NCI-H2107 treated with DMSO at 0.1 percent for 48 hours (cell line): ENCODE measurements around the gene SLC16A3.
"Not testable (repeated sequence)": the region's sequence is repeated elsewhere in the genome, so short reads cannot be mapped to it uniquely, and the experiment has no call there.

Experiments
- DNase-seq: peaks from one replicate; lab custom pipeline; 2025; ENCODE audit not compliant: unreplicated experiment; lab: John Stamatoyannopoulos, UW

The SLC16A3 gene

DNA sequence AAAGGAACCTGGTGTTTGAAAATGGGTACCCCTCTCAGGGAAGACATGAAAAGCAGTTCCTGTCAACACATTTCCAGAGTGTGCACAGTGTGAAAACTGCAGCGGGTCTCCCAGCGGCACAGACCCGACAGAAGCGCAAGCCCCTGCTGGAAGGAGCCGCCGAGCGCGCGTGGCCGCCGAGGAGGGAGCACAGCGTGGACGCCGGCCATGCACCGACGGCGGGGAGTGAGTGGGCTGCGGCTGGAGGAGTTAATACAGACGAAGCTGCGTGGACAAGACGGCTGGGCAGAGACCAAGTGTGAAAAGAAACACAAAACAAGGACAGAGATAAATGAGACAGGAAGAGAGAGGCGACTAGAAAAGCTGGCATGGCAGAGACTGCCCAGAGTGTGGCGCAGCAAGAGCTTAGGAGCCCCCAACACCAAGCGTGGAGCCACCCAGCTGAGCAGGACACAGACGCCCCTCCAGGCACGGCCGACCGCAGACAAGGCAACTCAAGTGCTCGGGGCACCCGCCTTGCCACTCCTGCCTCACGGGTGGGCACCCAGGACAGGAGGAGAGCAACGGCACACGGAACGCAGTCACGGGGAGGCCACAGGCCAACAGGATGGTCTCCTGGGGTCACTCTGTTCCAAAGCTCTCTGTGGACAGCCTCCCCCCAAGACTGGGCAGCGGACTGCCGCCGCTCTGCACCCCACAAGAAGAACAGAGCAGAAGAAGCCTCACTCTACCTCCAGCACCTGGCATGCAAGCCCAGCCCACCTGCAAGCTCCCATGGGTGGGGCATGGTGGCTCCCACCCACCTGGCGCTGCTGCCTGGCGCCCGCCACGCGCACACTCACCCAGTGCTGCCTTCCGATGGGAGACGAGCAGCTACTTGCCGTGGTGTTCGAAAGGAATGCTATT lies 16.5 kb downstream of the SLC16A3 start:
- no peak for DNase-seq

DNA sequence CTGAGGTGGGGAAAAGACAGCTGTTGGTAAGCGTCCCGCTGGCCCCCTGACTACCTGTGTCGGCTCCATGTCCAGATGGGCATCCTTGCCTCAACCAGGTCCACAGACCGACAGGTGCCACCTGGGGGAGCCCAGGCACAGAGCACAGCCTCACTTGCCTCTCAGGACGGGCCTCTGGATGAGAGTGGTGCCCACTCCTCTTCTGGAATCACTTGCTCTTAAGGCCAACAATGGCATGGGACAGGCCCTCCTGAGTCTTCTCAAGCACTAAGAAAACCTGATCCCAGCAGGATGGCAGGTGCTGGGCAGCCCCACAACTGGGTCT lies 17.2 kb downstream of the SLC16A3 start:
- no peak for DNase-seq

DNA sequence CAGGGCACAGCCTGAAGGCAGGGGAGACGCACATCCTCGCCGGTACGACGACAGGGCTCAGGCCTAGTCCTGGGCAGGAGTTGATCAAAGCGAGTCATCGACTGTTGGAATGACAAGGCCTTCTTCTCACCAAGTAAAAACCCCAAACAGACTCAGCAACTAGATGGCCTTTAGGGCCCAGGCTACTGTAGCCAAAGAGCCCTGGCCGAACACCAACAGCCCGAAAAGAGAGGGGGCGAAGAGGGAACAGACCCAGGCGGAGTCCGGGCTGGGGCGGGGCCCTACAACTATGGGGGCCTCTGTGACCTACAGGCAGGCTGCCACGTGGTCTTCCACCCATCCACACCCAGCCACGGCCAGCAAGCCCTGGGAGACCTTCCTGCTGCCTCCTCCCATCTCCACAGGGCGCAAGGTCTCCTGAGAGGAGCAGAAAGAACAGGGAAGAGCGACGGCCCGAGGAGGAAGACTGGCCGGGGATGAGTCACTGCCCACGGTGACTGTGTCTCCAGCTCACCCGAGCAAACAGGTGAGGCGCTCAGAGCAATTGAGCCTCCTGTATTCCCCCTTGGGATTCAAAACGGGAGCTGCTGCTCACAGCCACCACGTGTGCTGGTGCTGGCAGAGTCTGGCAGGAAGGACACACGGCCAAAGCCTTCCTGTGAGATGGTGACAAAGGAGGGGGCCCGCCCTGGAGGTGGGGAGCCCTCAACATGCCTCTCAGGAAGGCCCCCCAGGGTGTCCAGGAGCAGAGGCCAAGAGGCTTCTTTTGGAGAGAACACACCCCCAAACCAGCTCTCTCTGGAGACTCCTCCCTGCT lies 17.7 kb downstream of the SLC16A3 start:
- peak; percentile 76 for DNase-seq

DNA sequence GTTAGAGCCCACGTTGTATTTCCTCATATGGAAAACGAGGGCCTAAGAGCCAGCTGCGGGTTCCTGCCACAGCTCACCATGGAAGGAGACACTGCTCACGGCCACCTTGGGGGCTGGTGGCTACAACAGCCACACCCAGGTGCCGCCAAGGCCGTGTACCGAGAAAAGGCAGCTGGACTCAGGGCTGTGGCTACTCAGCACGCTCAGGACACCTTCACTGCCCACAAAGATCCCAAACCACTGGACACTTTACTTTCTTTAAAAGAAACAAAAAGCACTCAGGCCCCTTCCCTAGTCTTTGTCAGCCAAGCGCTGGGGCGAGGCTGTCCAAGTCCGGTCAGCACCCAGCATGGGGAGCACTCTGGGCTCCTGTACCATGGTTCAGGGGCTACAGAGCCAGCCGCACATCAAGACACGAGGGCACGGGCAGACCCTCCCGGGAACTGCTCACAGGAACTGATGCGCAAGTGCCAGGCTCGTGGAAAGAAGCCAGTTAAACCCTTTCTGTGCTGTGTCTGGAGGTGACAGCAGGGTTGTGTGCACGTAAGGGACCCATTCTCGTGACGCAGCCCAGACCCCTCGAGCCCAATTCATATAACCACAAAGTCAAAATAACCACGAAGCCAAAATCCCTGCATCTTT lies 18.5 kb downstream of the SLC16A3 start:
- no peak for DNase-seq

DNA sequence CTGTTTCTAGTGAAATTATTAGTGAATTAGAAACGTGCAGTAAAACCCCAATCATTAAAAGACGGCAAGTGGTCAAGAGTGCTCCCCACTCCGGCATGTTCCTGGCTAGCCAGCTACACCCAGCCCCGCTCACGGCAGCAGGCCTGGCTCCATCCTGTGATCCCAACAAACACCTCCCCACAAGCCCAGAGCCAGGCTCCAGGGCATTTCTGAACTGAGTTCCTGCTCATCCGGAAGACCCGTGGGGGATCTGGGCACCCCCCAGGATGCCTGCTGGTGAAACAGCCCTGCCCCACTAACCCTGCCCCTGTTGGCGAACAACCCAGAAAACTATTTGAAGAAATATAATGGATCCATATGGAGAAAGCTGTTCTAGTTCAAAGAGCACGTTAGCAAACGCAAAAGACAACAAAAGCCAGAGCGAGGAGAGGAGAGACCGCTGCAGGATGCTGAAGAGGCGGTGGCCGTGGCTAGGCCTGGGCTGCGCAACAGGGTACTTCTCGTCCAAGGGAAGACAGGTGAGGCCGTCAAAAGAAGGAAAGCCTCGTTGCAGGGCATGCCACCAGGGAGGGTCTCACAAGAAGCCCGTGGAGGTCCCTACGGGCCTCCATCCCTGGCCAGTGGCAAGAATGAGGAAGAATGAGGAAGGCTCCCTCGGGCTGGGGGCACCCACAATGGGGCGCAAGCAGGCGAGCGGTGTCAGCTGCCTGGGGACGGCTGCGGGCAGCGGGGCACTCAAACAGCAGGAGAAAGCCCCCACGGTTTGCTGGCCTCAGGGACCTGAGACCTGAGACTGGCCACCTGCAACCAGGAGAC lies 19.2 kb downstream of the SLC16A3 start:
- no peak for DNase-seq

DNA sequence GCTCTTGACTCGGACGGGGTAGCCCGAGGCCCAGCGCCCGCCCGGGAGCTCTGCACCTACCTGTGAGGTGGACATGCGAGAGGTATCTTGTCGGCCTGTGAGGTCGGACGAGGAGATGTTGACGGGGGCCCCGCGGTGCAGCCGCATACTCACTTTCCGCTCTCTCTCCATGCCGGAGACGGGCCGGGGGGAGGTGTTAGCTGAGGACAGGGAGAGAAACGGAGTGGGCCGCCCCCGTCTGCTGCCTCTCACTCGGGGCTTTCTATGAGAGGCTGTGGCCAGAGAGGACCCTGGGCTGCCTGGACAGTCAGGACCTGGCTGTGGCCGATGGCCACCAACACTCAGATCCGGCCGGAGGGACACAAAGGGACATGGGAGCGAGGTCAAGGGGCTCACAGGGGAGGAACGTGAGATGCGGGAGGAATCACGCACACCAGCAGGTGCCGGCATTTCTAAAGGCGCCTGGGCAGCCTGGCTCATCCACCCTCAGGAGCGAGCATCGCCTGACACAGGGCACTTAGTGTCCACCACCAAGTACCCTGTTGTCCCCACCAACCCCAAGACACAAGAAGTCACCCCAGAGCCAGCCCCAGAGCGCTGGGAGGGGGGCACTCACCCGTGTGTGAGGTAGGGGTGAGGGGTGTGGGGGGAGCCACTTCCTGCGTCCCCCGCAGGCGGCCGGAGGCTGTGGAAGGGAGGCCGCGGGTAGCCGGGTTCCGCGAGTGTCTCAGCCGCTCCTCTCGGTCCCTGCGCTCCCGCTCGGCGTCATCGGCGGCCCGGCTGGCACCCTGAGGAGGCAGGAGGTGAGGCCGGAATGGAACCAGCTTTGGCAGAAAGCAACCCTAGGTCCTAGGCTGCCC lies 20.2 kb downstream of the SLC16A3 start:
- no peak for DNase-seq

DNA sequence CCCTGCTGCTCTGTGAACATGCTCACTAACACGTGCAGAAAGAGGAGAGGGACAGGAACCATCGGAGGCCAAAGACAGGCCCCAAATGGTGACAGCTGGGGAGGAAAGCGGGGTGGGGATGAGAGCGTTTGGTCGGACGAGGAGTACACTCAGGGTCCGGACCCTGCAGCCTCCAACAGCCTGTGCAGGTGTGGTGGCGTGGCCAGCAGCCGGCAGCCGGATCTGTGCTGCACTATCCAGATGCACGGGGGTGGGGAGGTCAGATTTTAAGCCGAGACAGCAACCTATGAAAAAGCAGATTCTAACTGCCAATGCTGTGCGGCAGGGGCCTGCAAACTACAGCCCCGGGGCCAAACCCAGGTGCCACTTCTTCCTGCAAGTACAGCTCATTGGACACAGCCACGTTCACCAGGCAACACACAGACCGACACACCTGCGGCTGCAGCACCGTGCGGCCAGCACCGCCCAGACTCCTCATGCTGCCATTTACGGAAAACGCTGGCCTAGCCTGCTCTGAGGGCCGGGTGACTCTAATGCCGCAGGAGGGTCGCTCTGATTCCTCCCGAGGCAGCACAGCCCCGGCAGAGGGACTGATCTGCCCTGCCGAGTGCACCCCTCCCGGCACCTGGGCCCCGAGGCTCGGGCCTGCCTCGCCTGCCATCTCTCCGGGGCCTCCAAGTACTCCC lies 21.2 kb downstream of the SLC16A3 start:
- no peak for DNase-seq

DNA sequence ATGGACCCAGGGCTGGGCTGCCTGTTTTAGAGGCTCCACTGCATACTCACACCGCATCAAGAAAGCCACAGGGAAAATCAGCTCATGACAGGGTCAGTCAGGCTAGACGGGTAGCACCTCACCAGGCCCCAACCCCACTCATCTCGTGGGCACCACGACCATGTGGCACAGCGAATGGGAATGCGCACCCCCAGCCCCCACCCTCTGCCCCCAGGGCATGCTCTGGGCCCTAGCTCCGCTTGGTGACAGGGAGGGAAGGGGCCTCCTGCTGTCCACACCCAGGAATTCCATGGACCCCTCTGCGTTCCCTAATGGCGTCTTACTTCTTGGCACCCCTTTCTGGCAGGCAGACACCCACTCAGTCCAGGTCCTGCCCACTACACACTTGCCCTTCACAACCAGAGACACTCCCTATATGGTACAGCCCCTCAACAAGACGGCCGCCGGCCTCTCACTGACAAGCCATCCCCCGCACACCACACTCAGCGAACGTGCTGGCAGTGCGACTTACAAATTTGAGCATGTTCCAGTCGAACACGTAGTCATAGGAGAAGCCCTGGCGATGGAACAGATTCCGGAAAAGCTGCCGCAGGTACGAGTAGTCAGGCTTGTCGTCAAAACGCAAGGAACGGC lies 22.1 kb downstream of the SLC16A3 start:
- DNase-seq = no peak

DNA sequence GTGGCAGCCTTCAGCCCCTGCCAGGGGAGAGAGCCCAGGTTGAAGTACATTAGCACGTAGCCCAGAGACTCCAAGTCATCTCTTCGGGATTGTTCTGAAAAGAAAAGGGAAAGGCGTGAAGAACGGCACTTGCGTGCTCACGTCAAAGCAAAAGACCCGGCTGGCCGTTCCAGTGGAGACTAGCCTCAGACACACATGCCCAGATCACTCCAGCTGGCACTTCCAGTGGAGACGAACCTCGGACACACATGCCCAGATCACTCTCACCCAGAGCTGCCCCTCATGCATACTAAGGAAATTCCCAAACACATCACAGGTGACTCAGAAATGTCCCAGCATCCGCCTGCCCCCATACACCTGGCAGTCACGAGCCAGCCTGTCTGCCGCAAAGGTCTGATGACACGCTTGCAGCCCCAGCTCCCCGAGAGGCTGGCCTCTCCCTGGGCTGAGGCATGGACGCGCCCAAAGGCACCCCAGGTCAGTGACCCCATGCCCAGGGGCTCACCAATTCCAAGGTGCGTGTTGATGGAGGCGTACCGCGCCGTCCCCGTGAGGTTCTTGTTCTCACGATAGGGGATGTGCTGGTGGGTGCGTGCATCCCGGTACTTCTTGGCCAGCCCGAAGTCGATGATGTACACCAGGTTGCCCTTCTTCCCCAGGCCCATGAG lies 23.8 kb downstream of the SLC16A3 start:
- DNase-seq = no peak

DNA sequence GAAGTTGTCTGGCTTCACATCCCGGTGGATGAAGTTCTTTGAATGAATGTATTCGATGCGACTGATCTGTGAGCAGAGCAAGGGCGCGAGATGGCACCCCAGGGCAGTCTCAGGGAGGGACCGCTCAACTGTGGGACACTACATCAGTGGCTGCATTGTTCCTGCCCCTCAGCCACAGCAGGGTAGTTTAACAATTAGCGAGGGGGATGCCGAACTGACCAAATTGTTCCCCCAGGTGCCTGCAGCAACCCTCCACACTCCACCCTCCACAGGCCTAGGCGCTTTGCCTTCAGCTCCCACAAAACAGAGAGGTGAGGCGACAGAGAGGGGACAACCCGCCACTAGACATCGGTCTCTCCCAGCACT lies 24.3 kb downstream of the SLC16A3 start:
- DNase-seq = no peak

DNA sequence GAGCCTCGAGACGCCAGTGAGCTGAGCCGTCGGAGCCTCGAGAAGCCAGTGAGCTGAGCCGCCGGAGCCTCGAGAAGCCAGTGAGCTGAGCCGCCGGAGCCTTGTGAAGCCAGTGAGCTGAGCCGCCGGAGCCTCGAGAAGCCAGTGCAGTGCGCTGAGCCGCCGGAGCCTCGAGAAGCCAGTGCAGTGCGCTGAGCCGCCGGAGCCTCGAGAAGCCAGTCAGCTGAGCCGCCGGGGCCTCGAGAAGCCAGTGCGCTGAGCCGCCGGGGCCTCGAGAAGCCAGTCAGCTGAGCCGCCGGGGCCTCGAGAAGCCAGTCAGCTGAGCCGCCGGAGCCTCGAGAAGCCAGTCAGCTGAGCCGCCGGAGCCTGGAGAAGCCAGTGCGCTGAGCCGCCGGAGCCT lies 25.3 kb downstream of the SLC16A3 start:
- DNase-seq = not testable (repeated sequence)

DNA sequence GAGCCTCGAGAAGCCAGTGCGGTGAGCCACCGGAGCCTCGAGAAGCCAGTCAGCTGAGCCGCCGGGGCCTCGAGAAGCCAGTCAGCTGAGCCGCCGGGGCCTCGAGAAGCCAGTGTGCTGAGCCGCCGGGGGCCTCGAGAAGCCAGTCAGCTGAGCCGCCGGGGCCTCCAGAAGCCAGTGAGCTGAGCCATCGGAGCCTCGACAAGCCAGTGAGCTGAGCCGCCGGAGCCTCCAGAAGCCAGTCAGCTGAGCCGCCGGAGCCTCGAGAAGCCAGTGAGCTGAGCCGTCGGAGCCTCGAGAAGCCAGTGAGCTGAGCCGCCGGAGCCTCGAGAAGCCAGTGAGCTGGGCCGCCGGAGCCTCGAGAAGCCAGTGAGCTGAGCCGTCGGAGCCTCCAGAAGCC lies 25.9 kb downstream of the SLC16A3 start:
- DNase-seq = not testable (repeated sequence)

DNA sequence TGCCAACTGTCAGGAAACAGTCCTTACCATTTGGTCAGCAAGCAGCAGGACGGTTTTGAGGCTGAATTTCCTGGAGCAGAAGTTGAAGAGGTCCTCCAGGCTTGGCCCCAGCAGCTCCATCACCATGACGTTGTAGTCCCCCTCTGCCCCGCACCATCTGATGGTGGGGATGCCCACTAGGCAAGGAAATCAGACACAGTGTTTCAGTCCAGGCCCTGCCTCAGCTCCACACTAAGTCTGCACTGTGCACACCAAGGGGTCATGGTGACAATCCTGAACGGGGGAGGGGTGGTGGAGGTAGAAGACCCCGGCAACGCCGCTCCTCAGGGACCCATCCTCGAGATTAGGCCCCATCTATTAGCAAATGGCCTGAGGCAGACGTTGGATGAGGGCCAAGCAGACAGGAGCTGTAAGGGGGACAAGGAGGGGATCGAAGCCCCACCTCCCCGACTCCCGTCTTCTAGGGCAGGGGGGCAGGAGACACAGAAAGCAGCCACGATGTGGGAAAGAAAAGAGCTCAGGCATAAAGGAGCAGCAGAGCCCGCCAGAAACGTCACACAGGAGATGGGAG lies 26.6 kb downstream of the SLC16A3 start:
- no peak for DNase-seq

DNA sequence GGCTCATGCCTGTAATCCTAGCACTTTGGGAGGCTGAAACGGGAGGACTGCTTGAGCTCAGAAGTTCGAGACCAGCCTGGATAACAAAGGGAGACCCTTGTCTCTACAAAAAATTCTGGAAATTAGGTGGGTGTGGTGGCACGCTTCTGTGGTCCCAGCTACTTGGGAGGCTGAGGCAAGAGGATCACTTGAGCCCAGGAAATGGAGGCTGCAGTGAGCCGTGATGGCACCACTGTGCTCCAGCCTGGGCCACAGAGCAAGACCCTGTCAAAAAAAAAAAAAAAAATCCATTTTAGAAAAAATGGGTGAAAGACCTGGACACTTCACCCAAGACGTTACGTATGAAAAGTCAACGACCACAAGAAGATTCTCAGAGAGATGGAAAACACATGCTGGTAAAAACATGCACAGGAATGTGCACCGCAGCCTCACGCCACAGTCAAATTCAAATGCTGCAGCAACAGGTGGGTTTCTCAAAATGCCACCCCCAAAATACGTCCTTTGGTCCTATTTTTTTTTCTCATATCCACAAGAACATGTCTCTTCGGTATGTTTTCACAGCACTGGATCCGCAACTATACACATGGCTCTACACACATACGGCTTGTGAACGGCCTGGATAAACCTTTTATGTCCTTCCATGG lies 27.5 kb downstream of the SLC16A3 start:
- no peak for DNase-seq

DNA sequence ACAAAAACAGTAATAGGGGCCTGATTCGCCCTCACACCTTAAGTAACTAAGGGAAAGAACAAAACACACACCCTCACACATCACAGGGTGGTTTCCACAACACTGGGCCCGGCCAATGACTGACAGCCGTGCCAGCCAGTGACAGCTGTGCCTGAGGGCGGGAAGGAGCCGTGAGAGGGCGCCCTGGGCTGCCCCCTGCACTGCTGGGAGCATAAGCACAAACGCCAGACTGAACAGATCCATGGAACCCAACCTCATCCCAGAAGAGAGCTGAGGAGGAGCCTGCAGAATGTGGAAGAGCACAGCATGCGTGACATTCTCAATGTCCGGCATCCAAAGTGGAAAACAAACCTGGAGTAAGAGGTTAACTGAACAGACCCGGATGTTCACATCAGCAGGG lies 28.6 kb downstream of the SLC16A3 start:
- no peak for DNase-seq

DNA sequence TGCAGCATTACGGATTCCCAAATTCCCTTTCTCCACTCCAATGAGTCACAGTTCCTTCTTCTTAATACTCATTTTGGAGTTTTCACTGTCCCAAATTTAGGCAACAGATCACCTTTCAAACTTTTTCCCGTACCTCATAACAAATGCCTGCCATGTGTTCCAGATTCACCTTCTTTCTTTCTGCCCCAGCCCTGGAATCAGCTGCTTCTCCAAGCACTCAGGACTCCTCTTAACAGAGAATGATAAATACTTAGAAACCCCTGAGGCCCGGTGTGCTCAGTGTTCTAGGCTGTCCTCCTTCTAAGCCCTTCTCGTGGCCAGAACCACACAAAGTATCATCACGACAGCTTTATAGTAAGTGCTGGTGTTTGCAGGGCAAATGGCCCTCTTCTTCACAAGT lies 29.7 kb downstream of the SLC16A3 start:
- no peak for DNase-seq
